Tibial nerve (tissue), 4 donors: ENCODE measurements around the gene TRAK1.

ENCODE experiments used
- CTCF ChIP-seq, 5 experiments: fragments of 200-600 bp in 3 of 5; fragments of 450-650 bp in 2 of 5; sonication (generic) in 3 of 5; IDR thresholded peaks; one replicate each; pipeline ENCODE4 v1.5.1; 2016 to 2019; ENCODE audit warnings: antibody characterized with exemption in 5 of 5, mild to moderate bottlenecking in 3 of 5, moderate library complexity in 2 of 5
- EP300 ChIP-seq, 2 donors: sonication (generic); formaldehyde crosslinking; IDR thresholded peaks; one replicate each; pipeline ENCODE4 v1.6.1; 2017; ENCODE audit warnings: antibody characterized with exemption in 2 of 2, mild to moderate bottlenecking in 1 of 2
- POLR2A ChIP-seq, 2 donors: fragments of 450-650 bp; IDR thresholded peaks; one replicate each; pipeline ENCODE4 v1.6.1; 2017; ENCODE audit warnings: antibody characterized with exemption in 2 of 2, mild to moderate bottlenecking in 2 of 2, moderate library complexity in 2 of 2

DNA sequence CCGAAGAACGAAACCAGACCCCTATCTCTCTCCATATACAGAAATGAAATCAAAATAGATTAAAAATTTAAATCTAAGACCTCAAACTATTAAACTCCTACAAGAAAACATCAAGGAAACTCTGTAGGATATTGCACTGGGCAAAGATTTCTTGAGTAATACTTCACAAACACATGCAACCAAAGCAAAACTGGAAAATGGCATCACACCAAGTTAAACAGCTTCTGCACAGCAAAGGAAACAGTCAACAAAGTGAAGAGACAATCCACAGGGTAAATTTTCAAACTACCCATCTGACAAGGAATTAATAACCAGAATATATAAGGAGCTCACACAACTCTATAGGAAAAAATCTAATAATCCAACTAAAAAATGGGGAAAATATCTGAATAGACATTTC, 145.5 kb downstream of the TRAK1 start:
- no peak for TF ChIP-seq CTCF (IDR thresholded peaks at IDR 0.05)
- TF ChIP-seq POLR2A (IDR thresholded peaks at IDR 0.05) = no peak
- no peak for TF ChIP-seq EP300 (IDR thresholded peaks at IDR 0.05)
